Activated CD4-positive, alpha-beta T cell treated with anti-CD3 and anti-CD28 coated beads, Interleukin-2, amount 50 U/mL, for 16 hours (primary cell): Measurements from ENCODE around the gene ZNRF2.
"Not testable (repeated sequence)": the region's sequence is repeated elsewhere in the genome, so short reads cannot be mapped to it uniquely, and the experiment has no call there.

Experiments used
- DNase-seq: peaks from one replicate; pipeline ENCODE4 v3.0.0-alpha.2; 2020

The ZNRF2 gene

GRCh38 chr7:30263090-30263710 is 21.2 kb upstream of the ZNRF2 start:
- DNase-seq = no peak

- DNase-seq = no peak
Observed at GRCh38 chr7:30264052-30264451, 20.3 kb upstream of the ZNRF2 start.

- DNase-seq = not testable (repeated sequence)
Observed at GRCh38 chr7:30265189-30265588, 19.2 kb upstream of the ZNRF2 start.

- no peak for DNase-seq
Observed at GRCh38 chr7:30266686-30267085, 17.7 kb upstream of the ZNRF2 start.

DNA sequence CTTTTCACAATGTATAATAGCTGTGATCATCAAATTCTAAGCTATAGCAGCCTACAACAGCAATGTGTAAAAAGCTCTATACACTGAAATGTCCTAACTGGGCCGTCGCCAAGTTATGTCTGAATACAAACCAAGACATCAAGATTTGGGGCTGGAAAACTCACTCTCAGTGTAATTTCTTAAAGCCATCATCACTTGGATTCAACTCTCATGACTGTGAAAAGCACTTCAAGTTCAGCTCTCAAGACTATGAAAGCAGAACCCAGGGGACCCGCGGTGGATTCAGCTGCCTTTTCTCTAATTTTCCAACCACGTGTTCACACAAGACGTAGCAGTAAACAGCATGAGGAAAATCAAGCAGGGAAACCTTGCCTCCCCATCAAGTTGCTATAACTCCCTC is 15.8 kb upstream of the ZNRF2 start:
- DNase-seq = no peak

DNA sequence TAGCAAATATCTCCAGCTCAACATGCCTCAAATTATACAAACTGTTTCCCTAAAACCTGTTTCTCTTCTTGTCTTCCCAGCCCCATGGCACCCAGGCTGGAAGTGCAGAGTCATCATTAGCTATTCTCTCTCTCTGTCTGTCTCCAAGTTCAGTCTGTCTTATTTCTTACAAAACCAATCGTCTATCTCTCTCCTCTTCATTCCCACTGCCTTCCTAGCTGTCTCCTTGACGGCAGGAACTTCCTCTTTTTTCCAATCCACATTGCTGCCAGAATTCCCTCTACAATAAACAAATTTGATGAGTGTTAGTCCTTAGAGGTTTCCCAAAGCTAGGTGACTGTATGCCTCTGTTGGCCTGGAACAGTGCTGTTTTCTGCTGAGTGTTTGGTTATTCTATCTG is 14.9 kb upstream of the ZNRF2 start:
- DNase-seq = no peak

- no peak for DNase-seq
Observed at GRCh38 chr7:30270921-30271320, 13.5 kb upstream of the ZNRF2 start.

DNA sequence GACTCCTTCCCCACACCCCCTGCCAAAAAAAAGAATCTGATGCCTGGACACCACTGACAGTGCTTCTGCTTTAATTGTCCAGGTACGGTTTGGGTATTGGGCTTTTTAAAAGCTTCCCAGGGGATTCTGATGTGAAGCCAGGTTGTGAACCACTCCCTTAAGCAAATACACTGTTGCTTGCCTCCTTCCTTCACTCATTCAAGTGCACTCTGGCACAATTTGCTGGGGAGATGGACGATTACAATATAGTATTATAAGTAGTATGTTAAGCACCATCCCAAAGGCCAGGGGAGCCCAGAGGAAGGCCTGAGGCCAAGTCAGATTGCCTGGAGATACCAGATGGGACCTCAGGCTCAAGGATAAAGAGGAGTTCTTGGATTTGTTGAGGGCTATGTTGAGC is 12.3 kb upstream of the ZNRF2 start:
- no peak for DNase-seq

DNA sequence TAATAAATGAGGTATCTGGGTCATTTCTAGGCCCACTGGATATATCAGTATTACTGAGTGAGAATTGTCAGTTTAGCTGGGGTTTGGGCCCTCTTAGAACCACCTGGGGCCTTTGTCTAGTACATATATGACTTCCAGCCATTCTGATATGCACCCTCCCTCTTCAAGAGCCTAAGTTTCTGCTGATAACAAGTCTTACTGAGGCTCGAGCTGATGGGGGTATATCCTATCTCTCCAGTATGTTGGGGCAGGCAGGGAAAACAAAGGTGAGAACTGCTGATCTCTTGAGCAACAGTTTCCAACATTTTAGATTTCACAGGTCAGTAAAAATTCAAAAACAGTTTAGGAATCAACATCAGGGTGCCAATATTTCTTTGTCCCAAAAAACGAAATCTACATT is 10.8 kb upstream of the ZNRF2 start:
- DNase-seq = no peak

GRCh38 chr7:30274641-30275040 is 9.8 kb upstream of the ZNRF2 start:
- no peak for DNase-seq

DNA sequence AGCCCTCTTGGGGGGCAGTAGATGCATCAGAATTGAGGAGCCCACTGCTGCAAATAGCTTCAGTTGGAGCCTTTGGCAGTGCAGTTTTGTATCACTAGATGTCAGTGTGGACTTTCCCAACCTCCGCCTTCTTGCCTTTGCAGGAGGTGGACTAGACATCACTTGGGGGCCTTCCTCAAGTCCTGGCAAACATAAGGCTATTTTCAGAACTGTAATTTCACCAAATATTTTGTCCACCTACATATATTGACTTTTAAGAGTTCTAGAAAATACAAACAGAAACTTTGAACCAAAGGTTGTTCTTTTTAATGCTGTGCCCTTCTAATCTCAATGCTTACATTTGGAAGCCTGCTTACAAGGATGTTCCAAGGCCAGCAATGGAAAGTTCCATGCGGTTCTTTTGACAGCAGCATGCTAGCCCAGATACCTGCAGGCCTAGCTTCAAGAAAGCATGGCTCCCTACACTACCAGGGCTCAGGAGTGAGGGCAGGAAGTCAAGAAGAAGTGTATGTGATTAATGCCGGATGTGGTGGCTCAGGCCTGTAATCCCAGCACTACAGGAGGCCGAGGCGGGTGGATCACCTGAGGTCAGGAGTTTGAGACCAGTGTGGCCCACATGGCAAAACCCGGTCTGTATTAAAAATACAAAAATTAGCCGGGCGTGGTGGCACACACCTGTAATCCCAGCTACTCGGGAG is 8.0 kb upstream of the ZNRF2 start:
- DNase-seq = peak; percentile 54

- DNase-seq = no peak
Observed at GRCh38 chr7:30278376-30278775, 6.0 kb upstream of the ZNRF2 start.

DNA sequence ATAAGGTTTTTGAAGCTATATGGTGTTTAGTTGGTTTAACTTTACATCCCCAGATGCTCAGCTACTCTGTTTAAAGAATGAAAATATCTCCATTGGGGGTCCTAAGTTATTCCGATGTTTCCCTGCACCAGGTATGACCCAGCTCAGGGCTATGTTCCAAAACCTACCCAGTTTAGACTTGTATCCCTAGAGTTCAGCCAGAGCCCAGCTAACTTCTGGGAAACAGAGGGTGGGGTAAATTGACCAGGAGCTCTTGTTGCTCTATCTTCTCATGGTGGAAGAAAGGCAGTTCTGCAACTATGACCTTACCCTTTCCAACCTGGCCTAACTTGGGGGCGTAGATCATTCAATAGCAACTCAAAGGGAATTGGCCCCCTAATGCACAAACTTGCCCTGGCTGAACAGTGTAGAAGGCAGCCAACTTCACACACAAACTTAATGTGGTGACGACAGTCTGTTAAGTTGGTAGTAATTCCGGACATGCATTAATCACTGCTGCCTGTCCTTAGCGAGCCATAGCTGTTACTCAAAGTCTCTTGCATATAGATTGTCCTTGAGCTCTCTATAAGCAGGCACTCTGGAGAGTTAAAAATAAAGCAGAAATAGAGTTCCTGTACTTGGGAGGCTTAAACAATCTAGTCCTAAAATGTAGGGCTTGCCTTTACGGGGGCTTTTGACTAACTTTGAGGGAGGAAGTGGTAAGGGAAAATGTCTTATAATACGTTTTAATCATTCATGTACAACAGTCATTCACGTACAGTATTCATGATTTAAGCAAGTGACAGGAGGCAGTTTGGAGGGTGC is 5.3 kb upstream of the ZNRF2 start:
- DNase-seq = no peak

DNA sequence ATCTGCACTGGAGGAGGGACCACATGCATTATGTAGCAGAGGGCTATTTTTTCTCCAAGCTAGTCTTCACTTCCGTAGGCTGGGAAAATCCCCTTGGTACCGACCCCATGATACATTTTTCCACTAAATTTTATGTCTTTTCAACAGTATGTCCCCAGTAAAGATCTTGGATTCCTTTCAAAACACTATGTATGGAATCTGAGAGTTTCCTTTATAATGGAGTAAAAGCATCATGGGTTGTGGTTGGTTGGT is 4.8 kb upstream of the ZNRF2 start:
- DNase-seq = no peak

DNA sequence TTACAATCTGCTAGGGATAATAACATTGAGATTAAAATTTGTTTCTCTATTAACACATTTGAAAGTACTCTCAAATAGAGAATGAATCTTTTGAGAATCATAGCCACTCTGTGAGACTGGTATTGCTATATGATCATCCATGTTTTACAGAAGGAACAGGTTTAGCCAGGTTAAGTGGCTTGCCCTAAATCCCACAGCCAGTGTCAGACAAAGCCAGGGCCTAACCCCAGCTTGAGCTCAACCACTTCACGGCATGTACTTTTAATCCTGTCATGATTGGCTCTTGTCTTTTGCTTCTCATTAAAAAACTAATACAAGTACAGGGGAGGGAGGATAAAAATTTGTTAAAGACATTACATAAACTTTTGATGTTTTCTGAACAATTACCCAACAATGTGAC is 3.8 kb upstream of the ZNRF2 start:
- DNase-seq = no peak

GRCh38 chr7:30281263-30281662 is 3.1 kb upstream of the ZNRF2 start:
- no peak for DNase-seq

DNA sequence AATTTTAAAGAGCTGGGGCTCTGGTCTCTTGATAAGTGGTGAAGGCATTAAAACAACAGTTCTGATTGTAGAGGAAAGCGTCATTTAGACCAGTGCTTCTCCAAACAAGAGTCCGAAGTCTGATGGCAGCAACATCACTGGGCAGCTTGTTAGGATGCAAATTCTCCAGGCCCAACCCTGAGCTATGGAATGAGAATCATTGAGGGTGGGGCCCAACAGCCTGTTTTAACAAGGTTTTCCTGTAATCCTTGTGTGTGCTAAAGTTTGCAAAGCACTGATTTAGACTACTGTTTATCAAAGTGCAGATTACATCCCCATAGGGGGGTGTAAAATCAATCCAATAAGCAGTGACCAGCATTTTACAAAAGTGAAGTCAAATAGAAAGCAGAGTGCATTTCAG is 2.6 kb upstream of the ZNRF2 start:
- no peak for DNase-seq

DNA sequence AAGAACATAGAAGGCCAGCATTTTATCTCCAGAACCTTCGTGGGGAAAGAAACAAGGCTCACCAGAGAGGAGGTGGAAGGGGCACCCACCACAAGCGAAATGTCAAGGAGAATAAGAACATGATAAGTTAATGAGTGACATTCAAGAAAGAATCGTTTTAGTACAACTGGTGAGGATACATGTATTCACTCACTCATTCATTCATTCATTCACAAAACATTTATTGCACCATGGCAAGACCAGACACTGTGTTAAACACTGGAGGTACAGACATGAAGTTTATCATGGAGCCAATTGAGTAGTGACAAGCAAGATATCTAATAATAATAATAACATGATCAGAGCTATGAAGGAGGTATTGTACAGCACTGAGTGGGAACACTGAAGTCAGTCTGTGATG is 1.7 kb upstream of the ZNRF2 start:
- DNase-seq = no peak

GRCh38 chr7:30285067-30285535 is 704 bp downstream of the ZNRF2 start:
- no peak for DNase-seq

GRCh38 chr7:30285536-30286284 is 1.3 kb downstream of the ZNRF2 start:
- DNase-seq = peak; percentile 89

GRCh38 chr7:30286749-30287148 is 2.4 kb downstream of the ZNRF2 start:
- DNase-seq = no peak

DNA sequence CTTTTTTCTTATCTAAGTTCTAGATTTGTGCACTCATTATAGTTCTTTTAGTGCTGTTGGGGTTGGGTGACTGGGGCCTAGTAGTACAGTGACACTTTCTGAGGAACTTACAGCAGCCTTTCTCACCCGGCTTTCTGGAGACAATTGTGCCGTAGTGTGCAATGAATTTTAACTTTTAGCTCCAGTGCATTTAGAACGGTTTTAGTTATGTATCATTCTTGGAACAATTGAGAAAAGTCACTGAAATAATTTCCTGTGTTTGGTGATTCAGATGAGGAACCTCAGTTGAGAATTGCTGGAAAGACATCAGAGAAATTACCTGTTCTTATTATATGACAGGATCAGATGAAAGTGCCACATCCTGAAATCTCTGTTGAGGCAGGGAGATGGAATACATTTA is 3.2 kb downstream of the ZNRF2 start:
- not testable (repeated sequence) for DNase-seq

DNA sequence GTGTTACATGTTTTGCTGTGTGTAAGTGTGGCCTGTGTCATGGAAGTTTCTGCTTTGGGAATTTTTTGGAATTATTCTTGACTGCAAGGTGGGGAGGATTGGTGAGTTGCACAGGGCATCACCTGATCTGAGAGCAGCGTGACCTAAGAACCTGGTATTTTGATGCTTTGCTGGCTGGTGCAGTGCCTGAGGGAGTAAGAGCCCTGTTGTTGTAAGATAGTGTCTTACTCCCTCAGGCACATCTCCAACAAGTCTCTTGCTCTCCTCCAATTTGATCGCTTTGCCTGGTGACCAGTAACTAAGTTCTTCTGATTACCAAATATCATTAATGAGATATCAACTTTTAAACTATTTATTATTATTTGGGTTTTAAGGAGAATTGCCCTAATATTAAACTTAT is 5.2 kb downstream of the ZNRF2 start:
- DNase-seq = not testable (repeated sequence)

- DNase-seq = peak; percentile 21
Observed at GRCh38 chr7:30290317-30290716, 5.9 kb downstream of the ZNRF2 start.
